GM12878 (cell line): ENCODE results near the gene GGCT. TPM values are rescaled to one million over a fixed set of nuclear protein-coding genes. Genes with fewer than 3 reads are reported as not detected.

Source experiments
- ATAC-seq: fragments of 200-7000 bp; cut with Tn5 transposase; 3 replicates; pipeline ENCODE4 v1.9.1; 2020; ENCODE audit warnings: mild to moderate bottlenecking, moderate library complexity
- BruUV-seq: library from RNA; stranded (reverse); fragments of 400-500 nt; replicated peaks from 2 replicates; lab custom pipeline; 2021; lab: Mats Ljungman, UMichigan
- CTCF ChIA-PET: fragments of 300-600 bp; sonication (Branson Sonifier 250); formaldehyde crosslinking; extraction: SDS; loops from one replicate; lab custom pipeline; 2021; ENCODE audit warnings: inconsistent platforms; lab: Yijun Ruan, JAX
- POLR2A ChIA-PET: fragments of 350-600 bp; formaldehyde crosslinking; extraction: SDS; loops from one replicate; lab custom pipeline; 2021; ENCODE audit warnings: inconsistent platforms; lab: Charles Lee
- RAD21 ChIA-PET: fragments of 300-600 bp; sonication (Branson Sonifier 250); formaldehyde crosslinking; loops from one replicate; lab custom pipeline; 2023; ENCODE audit warnings: antibody characterized with exemption; ENCODE audit not compliant: unreplicated experiment; lab: Charles Lee
- SMC1A ChIA-PET: fragments of 300-600 bp; sonication (Branson Sonifier 250); formaldehyde crosslinking; loops from one replicate; lab custom pipeline; 2023; ENCODE audit not compliant: unreplicated experiment, uncharacterized antibody; lab: Charles Lee
- DNase-seq: peaks from one replicate; pipeline ENCODE4 v3.0.0-alpha.2; 2011; ENCODE audit warnings: low read depth, low spot score
- FAIRE-seq: peaks from 3 replicates; lab custom pipeline; 2011; peaks lifted over from hg19 to GRCh38; lab: Jason Lieb, UNC
- H2AFZ ChIP-seq: 2 replicates; pipeline ENCODE4 v1.6.0; 2011; ENCODE audit warnings: low read depth, low read length, control low read depth; ENCODE audit not compliant: control insufficient read depth
- H3K27ac ChIP-seq: 2 replicates; pipeline ENCODE4 v1.5.1; 2011; ENCODE audit warnings: control low read depth; ENCODE audit not compliant: control insufficient read depth, insufficient read depth
- H3K27me3 ChIP-seq, 2 experiments: replicated peaks in 1 of 2; 2 replicates each; pipeline versions ENCODE4 v1.6.0 to v1.6.1; 2011; ENCODE audit warnings: low read length in 1 of 2; ENCODE audit not compliant: control insufficient read depth in 2 of 2, insufficient read depth in 2 of 2
- H3K36me3 ChIP-seq, 2 experiments: 2 replicates each; pipeline ENCODE4 v1.5.1; 2011; ENCODE audit warnings: low read length in 1 of 2; ENCODE audit not compliant: control insufficient read depth in 2 of 2, insufficient read depth in 2 of 2
- H3K4me1 ChIP-seq: 2 replicates; pipeline ENCODE4 v1.6.1; 2011; ENCODE audit warnings: mild to moderate bottlenecking, low read length, moderate library complexity, mixed read lengths; ENCODE audit not compliant: control insufficient read depth, insufficient read depth
- H3K4me2 ChIP-seq: 2 replicates; pipeline ENCODE4 v1.6.0; 2011; ENCODE audit warnings: control low read depth; ENCODE audit not compliant: control insufficient read depth, insufficient read depth
- H3K4me3 ChIP-seq: fragments of 200-600 bp; sonication (generic); 2 replicates; pipeline ENCODE4 v1.5.1; 2016
- H3K79me2 ChIP-seq: 2 replicates; pipeline ENCODE4 v1.6.0; 2011; ENCODE audit warnings: low read length; ENCODE audit not compliant: control insufficient read depth, insufficient read depth
- H3K9ac ChIP-seq: 2 replicates; pipeline ENCODE4 v1.8.0; 2011; ENCODE audit warnings: low read length, control low read depth, mixed read lengths; ENCODE audit not compliant: control insufficient read depth, insufficient read depth
- H3K9me3 ChIP-seq: replicated peaks from 3 replicates; pipeline ENCODE4 v1.5.1; 2011; ENCODE audit warnings: mild to moderate bottlenecking, low read length; ENCODE audit not compliant: control insufficient read depth, insufficient read depth
- H4K20me1 ChIP-seq: 2 replicates; pipeline ENCODE4 v1.6.0; 2011; ENCODE audit not compliant: control insufficient read depth, insufficient read depth
- BMI1 ChIP-seq: fragments of 450-650 bp; IDR thresholded peaks from 2 replicates; pipeline ENCODE4 v1.6.1; 2016; ENCODE audit warnings: mild to moderate bottlenecking, moderate library complexity, borderline replicate concordance
- FOS ChIP-seq: IDR thresholded peaks from 3 replicates; pipeline ENCODE4 v1.6.1; 2011; ENCODE audit warnings: borderline replicate concordance; ENCODE audit not compliant: insufficient read length; ENCODE audit errors: extremely low read depth
- NFXL1 ChIP-seq: fragments of 450-650 bp; IDR thresholded peaks from 2 replicates; pipeline ENCODE4 v1.6.1; 2017; ENCODE audit warnings: antibody characterized with exemption, mild to moderate bottlenecking, borderline replicate concordance
- NFYB ChIP-seq: IDR thresholded peaks from 2 replicates; pipeline ENCODE4 v1.6.1; 2011; ENCODE audit warnings: low read depth, mild to moderate bottlenecking, low read length, improper control_type of control experiment, moderate library complexity; ENCODE audit not compliant: insufficient read depth
- POU2F2 ChIP-seq: IDR thresholded peaks from 3 replicates; pipeline ENCODE4 v1.6.1; 2011; ENCODE audit warnings: low read depth, mild to moderate bottlenecking, low read length, borderline replicate concordance
- RUNX3 ChIP-seq: IDR thresholded peaks from 2 replicates; pipeline ENCODE4 v1.6.1; 2012; ENCODE audit warnings: low read length, inconsistent platforms
- ZNF217 ChIP-seq: fragments of 450-650 bp; IDR thresholded peaks from 2 replicates; pipeline ENCODE4 v1.6.1; 2017; ENCODE audit warnings: antibody characterized with exemption, mild to moderate bottlenecking
- ZNF622 ChIP-seq: fragments of 450-650 bp; IDR thresholded peaks from 2 replicates; pipeline ENCODE4 v1.6.1; 2017; ENCODE audit warnings: mild to moderate bottlenecking, inconsistent platforms
- WGBS: methylation state at CpG from one replicate; pipeline ENCODE4 v1.1.6; 2016; ENCODE audit warnings: low lambda C conversion rate; ENCODE audit not compliant: insufficient replicate concordance, insufficient coverage; ENCODE audit errors: missing lambda C conversion rate; 5-methylcytosine and 5-hydroxymethylcytosine counted together
- in situ Hi-C: fragments of 300-500 bp; cut with MboI; formaldehyde crosslinking; loops from 9 replicates; pipeline ENCODE4 v1.14.3; 2018; ENCODE audit warnings: mixed read lengths
- intact Hi-C: fragments of 100-400 bp; cut with micrococcal nuclease; formaldehyde crosslinking; loops from one replicate; pipeline ENCODE4 v1.14.2; 2022; ENCODE audit not compliant: unreplicated experiment
- polyA plus RNA-seq, 11 experiments: library from polyadenylated mRNA; depleted of rRNA in 4 of 11; unstranded in 6 of 11; stranded (reverse) in 5 of 11; fragments of >200 nt; fragmentation: Nextera tagmentation in 4 of 11; fragmentation: Illumina TruSeq in 1 of 11; extraction: Ambion mirVana in 4 of 11; extraction: Trizol in 1 of 11; gene quantifications; 1 replicate in 1 of 11; 2 replicates in 10 of 11; pipeline versions ENCODE4 v1.2.1 to v1.2.3, GENCODE V29; 2011 to 2016; ENCODE audit warnings: inconsistent platforms in 2 of 11, missing spikeins in 2 of 11, low read depth in 1 of 11
- total RNA-seq, 4 experiments: library from RNA; depleted of rRNA in 3 of 4; stranded (reverse); fragments of >200 nt in 3 of 4; fragmentation: Illumina TruSeq in 1 of 4; extraction: Trizol in 1 of 4; gene quantifications; 2 replicates each; pipeline versions ENCODE4 v1.2.1 to v1.2.3, GENCODE V29; 2013 to 2021

GGCT gene
- total and polyA plus RNA-seq, 10 of the 15 experiments (the other 5 are each of a cell fraction or from before 2014, with no cell fraction given), result 57.0 to 215 (median 92.3) TPM

DNA sequence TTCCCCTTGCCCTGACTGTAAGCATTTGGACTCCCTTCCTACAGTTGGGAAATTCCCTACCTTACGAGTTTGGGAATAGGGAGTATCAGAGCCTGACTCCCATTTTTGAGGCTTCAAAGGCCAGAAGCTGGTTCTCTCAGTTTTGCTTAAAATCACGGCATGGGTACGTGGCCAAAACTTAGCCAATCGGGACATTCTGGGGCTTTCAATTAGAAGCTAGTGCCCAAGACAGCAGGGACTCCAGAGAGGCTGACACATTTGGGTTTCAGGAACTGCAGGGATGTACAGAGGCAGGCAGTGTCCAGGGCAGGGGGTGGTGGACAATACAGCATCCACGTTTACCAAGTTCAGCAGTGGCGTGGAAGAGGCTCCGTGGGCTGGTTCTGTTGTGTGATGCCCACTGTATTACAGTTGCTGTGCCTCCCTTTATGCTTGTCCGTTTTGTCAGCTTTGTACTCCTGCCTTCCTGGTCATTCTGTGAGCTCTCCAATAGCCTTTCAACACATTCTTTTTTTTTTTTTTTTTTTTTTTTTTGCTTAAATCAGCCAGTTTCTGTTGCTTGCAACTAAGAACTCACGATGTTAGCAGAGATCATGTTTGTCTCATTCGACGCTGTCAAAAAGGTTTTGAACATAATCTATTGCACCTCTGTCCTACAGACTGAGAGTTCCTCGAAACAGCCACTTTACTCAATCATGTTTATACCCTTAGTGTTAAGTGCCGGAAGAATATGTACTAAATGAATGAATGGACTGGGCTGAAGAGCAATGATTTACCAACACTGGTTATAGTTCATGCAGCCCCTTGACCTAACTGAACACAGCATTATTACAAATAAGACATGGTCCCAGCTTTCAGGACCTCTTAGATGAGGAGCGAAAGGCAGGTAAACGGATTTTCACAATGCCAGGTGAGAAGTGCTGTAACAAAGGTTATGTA, 1.1 kb downstream of the GGCT start:
- in situ Hi-C loops, result no loop called here
- peak overlapping the region; percentile 82 for H3K27ac ChIP-seq
- no peak for DNase-seq
- TF ChIP-seq POU2F2, result no peak
- TF ChIP-seq FOS, result no peak
- TF ChIP-seq ZNF217, result no peak
- no peak for TF ChIP-seq BMI1
- TF ChIP-seq NFYB, result peak; percentile 84
- TF ChIP-seq NFXL1, result no peak
- TF ChIP-seq RUNX3, result no peak
- TF ChIP-seq ZNF622, result no peak
- TF ChIP-seq, all 136 proteins: peak for 1
- Histone ChIP-seq H4K20me1 (no peaks in the 10 kb centered on the region), H3K4me1 (peaks cover 6% of the 10 kb centered on the region; the same call in 1 of the 2 replicates), H3K4me2 (peak overlapping the region; percentile 93), H3K36me3 (no peaks in the 10 kb centered on the region; a peak in 1 of 4 replicates), H3K4me3 (peak overlapping the region; percentile 92), H3K9me3 (no peaks in the 10 kb centered on the region; the same call in 2 of the 3 replicates), H3K79me2 (peaks cover 41% of the 10 kb centered on the region), H3K9ac (peak overlapping the region; percentile 91), H3K27me3 (no peaks in the 10 kb centered on the region), H2AFZ (peak overlapping the region; percentile 98)
- ChIA-PET RAD21 (interaction anchor here (0.7 to 1.3 kb wide), 4 partner anchors 9 to 228 kb away, joined by 3 to 5 read pairs (median 4); partner anchors contain the start of gene NOD1), POLR2A (interaction anchor here (0.6 to 1.7 kb wide), 8 partner anchors 9 to 342 kb away, joined by 3 to 12 read pairs (median 5); partner anchors contain the start of gene NOD1), CTCF (interaction anchor here (1.0 to 2.1 kb wide), 3 partner anchors 39 to 154 kb away, joined by 5 to 6 read pairs (median 5); no protein-coding TSS in a partner anchor), SMC1A (interaction anchor here (2.0 kb wide), 1 partner anchor 39 kb away, joined by 6 read pairs; no protein-coding TSS in a partner anchor)
- no peak; the same call in 2 of the 3 replicates for ATAC-seq
- WGBS, result 31% methylated on average over 15 of the region's 15 CpGs
- intact Hi-C loops, result loop anchor here (2.0 to 5.0 kb wide), 2 partner anchors 41 to 219 kb away; partner anchors contain the start of gene ZNRF2
- TSS peak; percentile 70 for BruUV-seq
- FAIRE-seq, result no peak
